OCI-LY3 (cell line): ENCODE measurements around the gene SMAD3.

Experiments used
- CTCF ChIP-seq: fragments of 200-600, 300-600 bp; sonication (generic); IDR thresholded peaks from 2 replicates; pipeline ENCODE4 v1.5.1; 2014; ENCODE audit warnings: antibody characterized with exemption, low read length, low read depth
- EZH2phosphoT487 ChIP-seq: fragments of 200-600 bp; shearing (Covaris generic); IDR thresholded peaks from 2 replicates; pipeline ENCODE4 v1.6.1; 2018; ENCODE audit warnings: antibody characterized with exemption, mixed run types, low read depth

DNA sequence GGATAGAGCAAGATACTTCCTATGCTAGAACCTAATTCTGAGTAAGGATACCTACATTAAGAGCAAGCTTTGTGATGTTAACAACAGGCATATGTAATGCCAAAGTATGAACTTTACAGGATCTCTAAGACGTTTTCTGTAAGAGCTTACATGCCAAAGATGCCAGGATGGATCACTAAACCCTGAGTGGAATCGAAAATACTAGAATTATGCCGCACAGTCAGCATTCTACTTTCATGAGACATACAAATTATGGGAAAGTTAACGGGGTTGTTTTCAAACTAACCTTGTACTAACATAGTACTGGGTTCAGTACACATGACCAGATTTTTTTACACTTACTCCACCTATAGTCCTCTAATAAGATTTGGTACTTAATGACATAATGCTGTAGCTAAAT, 134.0 kb downstream of the SMAD3 start:
- TF ChIP-seq CTCF (no peak), EZH2phosphoT487 (no peak)
